ENCODE results near the gene SV2B. TPM values are rescaled to one million over a fixed set of nuclear protein-coding genes. Genes with fewer than 3 reads are reported as not detected.

The SV2B gene
- total RNA-seq, 1 experiment from 2014 or later: not detected

DNA sequence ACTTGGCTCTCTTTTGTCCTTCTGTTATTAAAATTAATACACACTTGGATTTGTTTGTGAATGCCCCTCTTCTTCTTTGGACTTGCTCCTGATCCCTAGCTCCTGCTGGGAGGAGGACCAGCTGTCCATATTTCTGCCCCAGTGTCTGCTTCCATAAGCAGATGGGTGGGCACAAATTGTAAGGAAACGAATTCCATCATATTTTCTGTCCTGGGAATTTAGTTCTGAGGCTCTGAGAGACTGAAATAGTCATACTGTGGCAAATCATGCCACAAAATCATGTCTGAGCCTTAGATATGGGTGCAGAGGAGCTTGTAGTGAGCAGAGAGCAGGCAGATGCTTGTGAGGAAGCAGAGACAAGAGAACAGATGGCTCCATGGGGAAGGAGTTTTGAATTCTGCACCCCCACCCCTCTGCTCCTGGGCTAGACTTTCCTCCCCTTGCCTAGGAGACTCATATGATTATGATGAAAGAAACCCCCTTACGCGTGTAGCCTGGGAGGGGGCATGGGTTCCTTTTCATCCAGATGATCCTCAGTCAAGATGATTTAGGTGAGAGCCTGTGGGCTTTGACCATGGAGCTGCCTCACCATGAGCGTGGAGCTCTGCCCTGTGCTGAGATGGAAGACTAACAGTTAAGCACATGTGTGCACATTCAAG, 50.6 kb downstream of the SV2B start:
- no peaks in the 10 kb centered on the region for H3K36me3 ChIP-seq (ENCODE audit: control insufficient read depth in 1 of 2, insufficient read depth in 2 of 2, low read length in 2 of 2)
- no peak overlapping the region for H3K4me2 ChIP-seq (ENCODE audit: low read length)
- peaks cover 19% of the 10 kb centered on the region; the same call in 1 of the 2 replicates for H3K27me3 ChIP-seq (ENCODE audit: insufficient read depth, low read length)
- ChIA-PET POLR2A (no interaction called here), CTCF (no interaction called here), RAD21 (ENCODE audit: low non-redundant PET in 1 of 2, low total read pairs in 2 of 2, uncharacterized antibody in 2 of 2, unreplicated experiment in 2 of 2) (no interaction called here)
- H2AFZ ChIP-seq (ENCODE audit: low read depth, low read length, poor library complexity, severe bottlenecking): no peak overlapping the region
- H3K27ac ChIP-seq (ENCODE audit: low read depth, low read length): no peak overlapping the region
- DNase-seq (ENCODE audit: low read depth, low spot score) (no peak), ATAC-seq (no peak)
- no peaks in the 10 kb centered on the region for H3K9me2 ChIP-seq (ENCODE audit: insufficient read depth)
- no TSS peak for BruUV-seq (replicated peaks)
- no peaks in the 10 kb centered on the region for H4K20me1 ChIP-seq (ENCODE audit: insufficient read depth)
- no peak overlapping the region for H3K9ac ChIP-seq (ENCODE audit: low read length)
- H3K9me3 ChIP-seq (ENCODE audit: control insufficient read depth in 1 of 2, insufficient read depth in 1 of 2, low read depth in 1 of 2, low read length in 2 of 2): no peaks in the 10 kb centered on the region
- intact Hi-C loops (cut with micrococcal nuclease): no loop called here
- no peaks in the 10 kb centered on the region for H3K79me2 ChIP-seq (ENCODE audit: insufficient read depth, low read length)
- H3K4me3 ChIP-seq (replicated peaks in 1 of 2; ENCODE audit: low read depth in 1 of 2, low read length in 2 of 2): no peak overlapping the region
- no peaks in the 10 kb centered on the region for H3K4me1 ChIP-seq (ENCODE audit: control insufficient read depth in 1 of 2, insufficient read depth in 2 of 2, low read length in 2 of 2)
- no peak for TF ChIP-seq ELF1 (IDR thresholded peaks at IDR 0.05; ENCODE audit: borderline replicate concordance, low read depth)
- TF ChIP-seq FOSL1 (IDR thresholded peaks at IDR 0.05; ENCODE audit: low read depth): no peak
- TF ChIP-seq JUND (IDR thresholded peaks at IDR 0.05): no peak
- TF ChIP-seq SIN3A (IDR thresholded peaks at IDR 0.05; ENCODE audit: low read depth): no peak
- TF ChIP-seq, protein P1, sequence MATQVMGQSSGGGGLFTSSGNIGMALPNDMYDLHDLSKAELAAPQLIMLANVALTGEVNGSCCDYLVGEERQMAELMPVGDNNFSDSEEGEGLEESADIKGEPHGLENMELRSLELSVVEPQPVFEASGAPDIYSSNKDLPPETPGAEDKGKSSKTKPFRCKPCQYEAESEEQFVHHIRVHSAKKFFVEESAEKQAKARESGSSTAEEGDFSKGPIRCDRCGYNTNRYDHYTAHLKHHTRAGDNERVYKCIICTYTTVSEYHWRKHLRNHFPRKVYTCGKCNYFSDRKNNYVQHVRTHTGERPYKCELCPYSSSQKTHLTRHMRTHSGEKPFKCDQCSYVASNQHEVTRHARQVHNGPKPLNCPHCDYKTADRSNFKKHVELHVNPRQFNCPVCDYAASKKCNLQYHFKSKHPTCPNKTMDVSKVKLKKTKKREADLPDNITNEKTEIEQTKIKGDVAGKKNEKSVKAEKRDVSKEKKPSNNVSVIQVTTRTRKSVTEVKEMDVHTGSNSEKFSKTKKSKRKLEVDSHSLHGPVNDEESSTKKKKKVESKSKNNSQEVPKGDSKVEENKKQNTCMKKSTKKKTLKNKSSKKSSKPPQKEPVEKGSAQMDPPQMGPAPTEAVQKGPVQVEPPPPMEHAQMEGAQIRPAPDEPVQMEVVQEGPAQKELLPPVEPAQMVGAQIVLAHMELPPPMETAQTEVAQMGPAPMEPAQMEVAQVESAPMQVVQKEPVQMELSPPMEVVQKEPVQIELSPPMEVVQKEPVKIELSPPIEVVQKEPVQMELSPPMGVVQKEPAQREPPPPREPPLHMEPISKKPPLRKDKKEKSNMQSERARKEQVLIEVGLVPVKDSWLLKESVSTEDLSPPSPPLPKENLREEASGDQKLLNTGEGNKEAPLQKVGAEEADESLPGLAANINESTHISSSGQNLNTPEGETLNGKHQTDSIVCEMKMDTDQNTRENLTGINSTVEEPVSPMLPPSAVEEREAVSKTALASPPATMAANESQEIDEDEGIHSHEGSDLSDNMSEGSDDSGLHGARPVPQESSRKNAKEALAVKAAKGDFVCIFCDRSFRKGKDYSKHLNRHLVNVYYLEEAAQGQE (IDR thresholded peaks at IDR 0.05; ENCODE audit: low read depth): no peak
- no peak for TF ChIP-seq SRF (IDR thresholded peaks at IDR 0.05; ENCODE audit: low read depth)
- no peak for TF ChIP-seq EZH2 (IDR thresholded peaks at IDR 0.05)
- no peak for TF ChIP-seq RAD21 (IDR thresholded peaks at IDR 0.05; ENCODE audit: low read depth)
- TF ChIP-seq EGR1 (IDR thresholded peaks at IDR 0.05; ENCODE audit: low read depth): no peak
- TF ChIP-seq, protein P2, sequence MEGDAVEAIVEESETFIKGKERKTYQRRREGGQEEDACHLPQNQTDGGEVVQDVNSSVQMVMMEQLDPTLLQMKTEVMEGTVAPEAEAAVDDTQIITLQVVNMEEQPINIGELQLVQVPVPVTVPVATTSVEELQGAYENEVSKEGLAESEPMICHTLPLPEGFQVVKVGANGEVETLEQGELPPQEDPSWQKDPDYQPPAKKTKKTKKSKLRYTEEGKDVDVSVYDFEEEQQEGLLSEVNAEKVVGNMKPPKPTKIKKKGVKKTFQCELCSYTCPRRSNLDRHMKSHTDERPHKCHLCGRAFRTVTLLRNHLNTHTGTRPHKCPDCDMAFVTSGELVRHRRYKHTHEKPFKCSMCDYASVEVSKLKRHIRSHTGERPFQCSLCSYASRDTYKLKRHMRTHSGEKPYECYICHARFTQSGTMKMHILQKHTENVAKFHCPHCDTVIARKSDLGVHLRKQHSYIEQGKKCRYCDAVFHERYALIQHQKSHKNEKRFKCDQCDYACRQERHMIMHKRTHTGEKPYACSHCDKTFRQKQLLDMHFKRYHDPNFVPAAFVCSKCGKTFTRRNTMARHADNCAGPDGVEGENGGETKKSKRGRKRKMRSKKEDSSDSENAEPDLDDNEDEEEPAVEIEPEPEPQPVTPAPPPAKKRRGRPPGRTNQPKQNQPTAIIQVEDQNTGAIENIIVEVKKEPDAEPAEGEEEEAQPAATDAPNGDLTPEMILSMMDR (IDR thresholded peaks at IDR 0.05 in 2 of 3, conservative IDR thresholded peaks at IDR 0.05 in 1 of 3; ENCODE audit: borderline replicate concordance in 1 of 3, insufficient read depth in 1 of 3, low read depth in 2 of 3, low read length in 2 of 3): no peak
- TF ChIP-seq, protein P3, sequence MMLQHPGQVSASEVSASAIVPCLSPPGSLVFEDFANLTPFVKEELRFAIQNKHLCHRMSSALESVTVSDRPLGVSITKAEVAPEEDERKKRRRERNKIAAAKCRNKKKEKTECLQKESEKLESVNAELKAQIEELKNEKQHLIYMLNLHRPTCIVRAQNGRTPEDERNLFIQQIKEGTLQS (IDR thresholded peaks at IDR 0.05): no peak
- no peak for TF ChIP-seq ZNF274 (IDR thresholded peaks at IDR 0.05; ENCODE audit: low read depth, low read length)
- no peak for TF ChIP-seq POLR2AphosphoS5 (IDR thresholded peaks at IDR 0.05; ENCODE audit: low read depth, low read length)
